ENCODE data around the gene OR1F1. TPM values are rescaled to one million over a fixed set of nuclear protein-coding genes. Genes with fewer than 3 reads are reported as not detected.

OR1F1 gene
- total RNA-seq, 1 donor from 2014 or later = not detected

GRCh38 chr16:3241761-3242160 lies 53.8 kb downstream of the OR1F1 start:
- DNase-seq (ENCODE audit: low read depth) (no peak), FAIRE-seq (no peak)
- Histone ChIP-seq H3K27me3 (ENCODE audit: control insufficient read depth, insufficient read depth, low read length) (no peaks in the 10 kb centered on the region), H3K4me3 (ENCODE audit: low read depth, low read length) (no peak overlapping the region), H3K36me3 (ENCODE audit: control insufficient read depth, insufficient read depth, low read length) (no peaks in the 10 kb centered on the region)
- no peak for TF ChIP-seq CTCF (IDR thresholded peaks at IDR 0.05; ENCODE audit: insufficient read depth, low read length, severe bottlenecking)

- Histone ChIP-seq H3K4me3 (ENCODE audit: low read depth, low read length) (no peak overlapping the region), H3K36me3 (ENCODE audit: control insufficient read depth, insufficient read depth, low read length) (no peaks in the 10 kb centered on the region), H3K27me3 (ENCODE audit: control insufficient read depth, insufficient read depth, low read length) (no peaks in the 10 kb centered on the region)
- DNase-seq (ENCODE audit: low read depth) = peak; percentile 40
- no peak for TF ChIP-seq CTCF (IDR thresholded peaks at IDR 0.05; ENCODE audit: insufficient read depth, low read length, severe bottlenecking)
- no peak for FAIRE-seq
Observed at GRCh38 chr16:3242709-3243108, 54.7 kb downstream of the OR1F1 start.

DNA sequence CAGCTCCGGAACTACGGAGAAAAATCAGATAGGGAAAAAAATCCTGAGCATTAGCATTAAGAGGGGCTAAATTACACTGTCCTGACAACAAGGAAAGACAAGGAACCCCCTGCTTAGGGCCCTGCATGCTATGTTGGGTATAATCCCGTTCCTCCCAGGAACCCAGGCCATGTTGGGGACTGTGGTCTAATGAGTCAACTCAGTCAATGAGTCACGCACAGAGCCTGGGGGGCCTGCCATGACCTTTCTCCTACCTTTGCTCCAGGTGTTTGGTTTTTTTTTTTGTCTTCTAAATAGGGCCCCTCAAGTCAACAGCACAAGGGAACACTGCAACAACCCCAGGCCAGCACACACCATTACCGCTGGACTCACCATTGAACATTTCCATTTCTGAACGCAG lies 55.9 kb downstream of the OR1F1 start:
- Histone ChIP-seq H3K27me3 (ENCODE audit: control insufficient read depth, insufficient read depth, low read length) (no peaks in the 10 kb centered on the region), H3K36me3 (ENCODE audit: control insufficient read depth, insufficient read depth, low read length) (no peaks in the 10 kb centered on the region), H3K4me3 (ENCODE audit: low read depth, low read length) (no peak overlapping the region)
- DNase-seq (ENCODE audit: low read depth) (peak; percentile 37), FAIRE-seq (no peak)
- no peak for TF ChIP-seq CTCF (IDR thresholded peaks at IDR 0.05; ENCODE audit: insufficient read depth, low read length, severe bottlenecking)

DNA sequence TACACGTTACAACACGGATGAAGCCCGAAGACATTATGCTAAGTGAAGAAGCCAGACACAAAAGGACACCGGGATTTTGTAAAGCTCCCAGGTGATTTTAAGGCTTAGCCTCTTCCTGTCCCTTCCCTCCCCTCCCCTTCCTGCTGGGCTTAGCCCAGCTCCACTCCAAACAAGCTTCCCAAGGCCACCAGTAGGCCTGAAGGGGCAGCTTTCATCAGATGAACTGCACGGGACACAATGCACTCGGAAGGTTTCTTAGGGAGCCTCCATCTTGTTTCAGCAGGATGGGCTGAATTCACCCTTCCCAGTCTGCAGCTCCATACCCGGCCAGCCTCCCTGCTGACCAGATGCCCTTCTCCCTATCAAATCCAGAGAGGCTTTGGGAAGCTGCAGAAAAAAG lies 58.0 kb downstream of the OR1F1 start:
- no peak overlapping the region for H3K4me3 ChIP-seq (ENCODE audit: low read depth, low read length)
- no peak for DNase-seq (ENCODE audit: low read depth)
- no peaks in the 10 kb centered on the region for H3K27me3 ChIP-seq (ENCODE audit: control insufficient read depth, insufficient read depth, low read length)
- no peaks in the 10 kb centered on the region for H3K36me3 ChIP-seq (ENCODE audit: control insufficient read depth, insufficient read depth, low read length)
- TF ChIP-seq CTCF (IDR thresholded peaks at IDR 0.05; ENCODE audit: insufficient read depth, low read length, severe bottlenecking) = no peak
- no peak for FAIRE-seq

GRCh38 chr16:3246876-3247275 lies 58.9 kb downstream of the OR1F1 start:
- H3K27me3 ChIP-seq (ENCODE audit: control insufficient read depth, insufficient read depth, low read length) = no peaks in the 10 kb centered on the region
- DNase-seq (ENCODE audit: low read depth) (no peak), FAIRE-seq (no peak)
- TF ChIP-seq CTCF (IDR thresholded peaks at IDR 0.05; ENCODE audit: insufficient read depth, low read length, severe bottlenecking) = no peak
- no peak overlapping the region for H3K4me3 ChIP-seq (ENCODE audit: low read depth, low read length)
- H3K36me3 ChIP-seq (ENCODE audit: control insufficient read depth, insufficient read depth, low read length) = no peaks in the 10 kb centered on the region

DNA sequence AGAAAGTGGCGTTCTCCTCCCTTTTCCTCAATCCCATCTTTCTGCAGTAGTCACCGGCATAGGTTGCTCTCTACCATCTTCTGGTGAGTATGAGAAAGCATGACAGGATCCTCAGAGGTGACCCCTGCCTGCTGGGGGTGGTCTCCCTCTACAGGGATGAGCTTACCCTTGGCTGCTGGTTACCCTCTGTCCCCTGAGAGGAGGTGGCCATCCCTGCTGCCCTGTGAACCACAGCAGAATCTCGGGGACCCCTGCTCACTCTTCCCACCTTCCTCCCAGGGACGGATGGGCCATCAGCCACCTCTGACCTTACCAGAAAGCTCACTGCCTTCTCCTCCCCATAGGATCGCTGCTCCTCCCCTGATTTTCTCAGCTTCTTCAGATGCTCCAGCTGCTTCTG lies 60.6 kb downstream of the OR1F1 start:
- Histone ChIP-seq H3K27me3 (ENCODE audit: control insufficient read depth, insufficient read depth, low read length) (no peaks in the 10 kb centered on the region), H3K36me3 (ENCODE audit: control insufficient read depth, insufficient read depth, low read length) (no peaks in the 10 kb centered on the region), H3K4me3 (ENCODE audit: low read depth, low read length) (no peak overlapping the region)
- DNase-seq (ENCODE audit: low read depth) = no peak
- TF ChIP-seq CTCF (IDR thresholded peaks at IDR 0.05; ENCODE audit: insufficient read depth, low read length, severe bottlenecking) = no peak
- FAIRE-seq = no peak
